Mucosa of rectum (tissue), 2 donors: ENCODE results near the gene SLC12A4.
"Not testable (repeated sequence)": the region's sequence is repeated elsewhere in the genome, so short reads cannot be mapped to it uniquely, and the experiment has no call there.

Experiments
- H3K27ac ChIP-seq, 2 donors: one replicate each; pipeline ENCODE4 v1.7.0; 2013; ENCODE audit warnings: inconsistent platforms in 2 of 2, low read depth in 2 of 2, low read length in 2 of 2
- H3K27me3 ChIP-seq, 2 donors: one replicate each; pipeline ENCODE4 v1.7.0; 2013; ENCODE audit warnings: low read length in 2 of 2; ENCODE audit not compliant: control insufficient read depth in 2 of 2, insufficient read depth in 2 of 2
- H3K36me3 ChIP-seq, 2 donors: one replicate each; pipeline ENCODE4 v1.7.0; 2013; ENCODE audit warnings: low read length in 2 of 2; ENCODE audit not compliant: control insufficient read depth in 2 of 2, insufficient read depth in 2 of 2
- H3K4me1 ChIP-seq, 2 donors: one replicate each; pipeline ENCODE4 v1.7.0; 2013; ENCODE audit warnings: low read length in 2 of 2, mild to moderate bottlenecking in 1 of 2; ENCODE audit not compliant: control insufficient read depth in 2 of 2, insufficient read depth in 2 of 2
- H3K4me3 ChIP-seq, 2 donors: one replicate each; pipeline ENCODE4 v1.7.0; 2013; ENCODE audit warnings: low read length in 2 of 2
- H3K9ac ChIP-seq, 2 donors: one replicate each; pipeline ENCODE4 v1.7.0; 2013; ENCODE audit warnings: low read length in 2 of 2, low read depth in 1 of 2, mild to moderate bottlenecking in 1 of 2
- H3K9me3 ChIP-seq, 2 donors: one replicate each; pipeline ENCODE4 v1.7.0; 2013; ENCODE audit warnings: low read length in 2 of 2; ENCODE audit not compliant: control insufficient read depth in 2 of 2
- donor health status: healthy.
- donor health status: Normal muscosa, but diverticular disease.

The SLC12A4 gene

GRCh38 chr16:67917140-67917851 is 51.1 kb downstream of the SLC12A4 start:
- H3K36me3 ChIP-seq = peaks cover 14 to 29% of the 10 kb centered on the region in 2 donors
- H3K27me3 ChIP-seq = no peaks in the 10 kb centered on the region
- no peak overlapping the region for H3K9ac ChIP-seq
- no peaks in the 10 kb centered on the region for H3K9me3 ChIP-seq
- peaks cover 0 to 2% of the 10 kb centered on the region in 2 donors for H3K4me1 ChIP-seq
- H3K27ac ChIP-seq = no peak overlapping the region
- no peak overlapping the region for H3K4me3 ChIP-seq

- no peak overlapping the region for H3K9ac ChIP-seq
- peaks cover 19 to 29% of the 10 kb centered on the region in 2 donors for H3K36me3 ChIP-seq
- H3K9me3 ChIP-seq = no peaks in the 10 kb centered on the region
- H3K4me1 ChIP-seq = peaks cover 0 to 2% of the 10 kb centered on the region in 2 donors
- H3K27me3 ChIP-seq = no peaks in the 10 kb centered on the region
- H3K4me3 ChIP-seq = no peak overlapping the region
- H3K27ac ChIP-seq = no peak overlapping the region
These were observed 52.4 kb downstream of the SLC12A4 start for GRCh38 chr16:67915831-67916723.

- H3K27me3 ChIP-seq = not testable (repeated sequence)
These were observed 53.0 kb downstream of the SLC12A4 start for GRCh38 chr16:67915496-67915769.

GRCh38 chr16:67914758-67915495 is 53.5 kb downstream of the SLC12A4 start:
- Histone ChIP-seq H3K9ac (no peak overlapping the region), H3K4me3 (no peak overlapping the region), H3K4me1 (peaks cover 0 to 2% of the 10 kb centered on the region in 2 donors), H3K27ac (no peak overlapping the region), H3K9me3 (no peaks in the 10 kb centered on the region), H3K27me3 (no peaks in the 10 kb centered on the region), H3K36me3 (peaks cover 29 to 35% of the 10 kb centered on the region in 2 donors)

More at GRCh38 chr16:67915496-67915769, 53.0 kb downstream of the SLC12A4 start:
- H3K36me3 ChIP-seq = peaks cover 24 to 32% of the 10 kb centered on the region in 2 donors
- H3K9me3 ChIP-seq, H3K27ac ChIP-seq, H3K4me1 ChIP-seq, H3K9ac ChIP-seq, H3K4me3 ChIP-seq: not testable (repeated sequence)

- Histone ChIP-seq H3K9ac (no peak overlapping the region), H3K4me3 (no peak overlapping the region), H3K4me1 (no peaks in the 10 kb centered on the region), H3K27me3 (no peaks in the 10 kb centered on the region), H3K27ac (no peak overlapping the region), H3K9me3 (no peaks in the 10 kb centered on the region), H3K36me3 (peaks cover 24 to 38% of the 10 kb centered on the region in 2 donors)
These were observed 58.3 kb downstream of the SLC12A4 start for GRCh38 chr16:67910158-67910557.

- Histone ChIP-seq H3K4me1 (no peaks in the 10 kb centered on the region), H3K27ac (no peak overlapping the region), H3K36me3 (peaks cover 19 to 32% of the 10 kb centered on the region in 2 donors), H3K4me3 (no peak overlapping the region), H3K9ac (no peak overlapping the region), H3K27me3 (no peaks in the 10 kb centered on the region), H3K9me3 (no peaks in the 10 kb centered on the region)
These were observed 59.2 kb downstream of the SLC12A4 start for GRCh38 chr16:67909056-67909742.

- H3K9ac ChIP-seq = no peak overlapping the region
- peaks cover 25 to 35% of the 10 kb centered on the region in 2 donors for H3K36me3 ChIP-seq
- H3K9me3 ChIP-seq = no peaks in the 10 kb centered on the region
- H3K27ac ChIP-seq = no peak overlapping the region
- no peak overlapping the region for H3K4me3 ChIP-seq
- H3K27me3 ChIP-seq = no peaks in the 10 kb centered on the region
- H3K4me1 ChIP-seq = no peaks in the 10 kb centered on the region
These were observed 60.8 kb downstream of the SLC12A4 start for GRCh38 chr16:67907397-67908180.

- Histone ChIP-seq H3K4me3 (no peak overlapping the region), H3K27me3 (no peaks in the 10 kb centered on the region), H3K9me3 (no peaks in the 10 kb centered on the region), H3K36me3 (peaks cover 3 to 6% of the 10 kb centered on the region in 2 donors), H3K9ac (no peak overlapping the region), H3K4me1 (peaks cover 6 to 7% of the 10 kb centered on the region in 2 donors), H3K27ac (no peak overlapping the region)
These were observed 65.6 kb downstream of the SLC12A4 start for GRCh38 chr16:67902831-67903230.

- H3K27ac ChIP-seq = no peak overlapping the region
- H3K36me3 ChIP-seq = peaks cover 3 to 6% of the 10 kb centered on the region in 2 donors
- H3K9ac ChIP-seq = no peak overlapping the region
- H3K4me3 ChIP-seq = no peak overlapping the region
- H3K9me3 ChIP-seq = no peaks in the 10 kb centered on the region
- H3K27me3 ChIP-seq = no peaks in the 10 kb centered on the region
- H3K4me1 ChIP-seq = peaks cover 6 to 10% of the 10 kb centered on the region in 2 donors
These were observed 66.7 kb downstream of the SLC12A4 start for GRCh38 chr16:67901734-67902133.
